HG03135 (cell line): ENCODE results near the gene WLS.

Experiments
- ATAC-seq: cut with Tn5 transposase; IDR thresholded peaks from one replicate; pipeline ENCODE4 v1.9.1; 2021; ENCODE audit warnings: mild to moderate bottlenecking, moderate library complexity; ENCODE audit not compliant: unreplicated experiment

The WLS gene

DNA sequence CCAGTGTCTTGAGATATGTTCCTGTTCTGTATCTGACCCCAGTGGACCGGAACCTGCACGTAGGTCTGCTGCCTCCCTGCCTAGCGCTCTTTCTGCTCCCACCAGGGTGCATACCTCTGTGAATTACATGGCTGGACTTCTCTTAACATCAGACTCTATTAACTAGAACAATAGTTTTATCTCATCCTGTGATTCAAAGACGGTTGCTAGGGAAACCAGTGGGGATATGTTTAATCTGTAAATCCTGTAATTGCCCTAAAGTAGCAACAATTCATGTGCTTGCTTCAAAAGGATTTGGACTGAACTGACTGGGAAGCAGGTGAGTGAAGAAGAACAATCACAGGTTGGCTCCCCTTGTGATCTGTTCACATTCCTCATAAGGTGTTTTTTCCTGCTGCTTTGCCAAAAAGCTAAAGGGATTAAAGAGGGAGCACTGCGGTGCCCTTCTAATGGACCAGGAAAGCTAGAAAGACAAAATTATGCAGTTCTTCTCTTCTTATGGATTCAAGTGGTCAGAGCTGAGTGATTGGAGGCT is 129.2 kb downstream of the WLS start:
- no peak for ATAC-seq

DNA sequence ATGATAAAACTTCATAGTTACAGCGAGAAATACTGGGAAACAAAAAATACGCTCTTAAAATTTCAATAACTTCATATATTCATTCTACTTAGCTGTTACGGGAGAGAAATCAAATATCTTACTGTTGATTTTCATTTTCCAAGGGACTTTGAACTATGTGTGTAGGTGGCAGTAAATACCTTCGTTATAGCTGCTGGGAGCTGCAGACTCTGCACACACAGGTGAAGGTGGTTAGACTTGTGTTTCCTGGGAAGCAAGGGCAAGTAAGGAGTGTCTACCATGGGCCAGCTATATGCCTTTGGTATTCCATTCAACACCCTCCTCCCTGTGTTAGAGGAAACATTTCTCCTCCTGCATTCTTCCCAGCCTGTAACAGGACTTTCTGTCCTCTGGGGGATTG is 130.5 kb downstream of the WLS start:
- ATAC-seq = no peak

DNA sequence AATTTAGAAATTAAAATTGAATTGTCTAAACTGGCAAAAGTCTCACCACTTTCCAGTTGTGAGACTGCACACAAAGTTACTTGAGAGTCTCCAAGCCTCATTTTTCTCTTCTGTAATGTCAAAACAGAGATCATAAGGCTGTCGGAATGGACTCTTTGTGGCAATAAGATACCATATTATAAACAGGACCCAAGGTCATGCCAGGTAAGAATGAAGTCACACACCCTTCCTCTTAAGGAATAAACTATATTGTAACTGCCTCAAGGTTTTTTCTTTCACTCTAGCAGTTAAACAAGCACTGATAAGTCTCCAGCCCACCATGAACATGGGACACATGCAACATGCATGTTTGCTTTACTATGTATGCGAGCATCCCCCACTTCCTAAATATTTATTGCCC is 131.8 kb downstream of the WLS start:
- ATAC-seq = no peak

DNA sequence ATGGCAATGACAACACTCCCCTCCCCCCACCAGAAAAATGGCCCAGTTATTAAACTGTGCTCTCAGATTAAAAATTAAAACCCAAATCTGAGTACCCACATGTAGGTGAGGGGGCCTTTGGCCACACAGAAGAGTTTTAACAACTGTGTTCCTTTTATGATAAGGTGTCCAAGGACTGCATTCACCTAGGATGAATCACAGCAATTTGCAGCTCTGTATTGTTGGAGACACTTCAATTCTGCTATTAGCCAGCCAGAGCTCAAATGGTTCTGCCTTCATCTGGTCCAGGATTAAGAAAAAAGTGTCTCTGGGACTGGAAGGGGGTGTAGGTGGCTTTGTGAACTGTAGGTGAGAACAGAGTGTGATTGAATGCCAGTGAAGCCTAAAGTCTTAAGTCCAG is 138.6 kb downstream of the WLS start:
- ATAC-seq = no peak

DNA sequence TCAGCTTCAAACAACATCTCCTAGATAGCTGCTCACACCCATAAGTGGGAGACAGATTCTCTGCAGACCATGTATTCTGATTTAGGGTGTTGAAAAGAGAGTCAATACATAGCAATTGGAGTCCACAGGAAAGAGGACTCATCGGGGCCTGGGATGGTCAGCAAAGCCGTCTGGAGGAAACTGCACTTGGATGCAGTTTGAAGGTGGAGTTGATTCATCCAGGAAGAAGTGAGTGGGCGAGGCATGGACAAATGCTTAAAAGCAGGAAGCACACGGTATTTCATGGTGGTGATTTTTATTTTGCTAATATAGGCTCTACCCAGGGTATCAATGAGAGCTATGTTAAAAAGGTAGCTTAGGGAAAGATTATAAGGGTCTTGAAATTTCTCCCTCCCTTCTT is 145.1 kb downstream of the WLS start:
- no peak for ATAC-seq

DNA sequence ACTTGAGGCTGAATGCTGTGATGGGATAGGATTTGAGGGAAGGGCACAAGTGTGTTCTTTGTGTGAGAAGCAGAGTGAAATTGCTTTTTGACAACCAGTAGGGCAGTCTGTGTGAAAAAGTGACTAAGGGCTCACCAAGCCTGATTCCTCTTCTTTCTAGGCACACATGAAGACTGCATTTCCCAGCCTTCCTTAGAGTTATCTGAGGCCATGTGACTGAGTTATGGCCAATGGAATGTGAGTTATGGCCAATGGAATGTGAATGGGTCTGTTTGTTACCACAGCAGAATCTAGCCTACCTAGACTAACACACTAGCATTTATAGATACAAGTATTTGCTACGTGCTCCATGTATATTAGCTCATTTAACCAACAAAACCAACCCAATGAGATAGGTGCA is 146.6 kb downstream of the WLS start:
- ATAC-seq = no peak

DNA sequence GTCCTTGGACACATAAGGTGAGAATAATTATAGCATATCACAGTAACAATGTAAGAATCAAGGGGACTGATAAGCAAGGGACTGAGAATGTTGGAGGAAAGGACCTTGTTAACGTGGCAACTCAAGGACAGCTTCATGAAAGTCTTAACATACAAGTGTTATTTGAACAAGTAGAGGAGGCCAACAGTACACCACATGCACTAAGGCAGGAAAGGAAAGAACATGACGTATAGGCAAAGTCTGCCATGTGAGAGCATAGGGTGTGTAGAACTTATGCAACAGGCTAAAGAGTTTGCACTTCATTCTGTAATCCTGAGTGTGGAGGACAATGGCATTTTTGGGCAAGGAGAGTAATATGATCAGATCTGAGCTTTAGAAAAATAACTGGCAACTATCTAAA is 148.6 kb downstream of the WLS start:
- ATAC-seq = no peak

DNA sequence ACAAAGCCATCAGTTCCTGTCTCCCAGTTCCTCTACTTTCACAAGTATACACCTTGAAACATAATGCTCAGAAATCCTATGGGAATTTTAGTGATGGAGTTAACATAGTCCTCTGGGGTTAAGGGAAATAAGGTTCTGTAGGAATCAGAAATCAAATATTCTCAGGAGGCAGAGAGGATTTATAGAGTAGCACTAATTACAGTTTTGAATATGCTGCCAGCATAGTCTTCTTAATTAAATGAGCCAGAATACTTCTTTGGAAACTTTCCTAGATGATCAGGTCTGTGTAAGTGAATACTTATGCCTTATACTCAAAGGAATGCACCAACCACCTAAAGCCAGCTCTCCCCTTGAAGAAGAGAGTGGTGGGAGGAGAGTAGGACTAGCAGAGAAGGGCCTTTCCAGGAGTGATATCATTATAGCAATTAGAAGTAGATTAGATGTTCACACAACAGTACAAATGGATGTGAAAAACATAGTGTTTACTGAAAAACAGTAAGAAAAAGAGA is 150.5 kb downstream of the WLS start:
- ATAC-seq = no peak

DNA sequence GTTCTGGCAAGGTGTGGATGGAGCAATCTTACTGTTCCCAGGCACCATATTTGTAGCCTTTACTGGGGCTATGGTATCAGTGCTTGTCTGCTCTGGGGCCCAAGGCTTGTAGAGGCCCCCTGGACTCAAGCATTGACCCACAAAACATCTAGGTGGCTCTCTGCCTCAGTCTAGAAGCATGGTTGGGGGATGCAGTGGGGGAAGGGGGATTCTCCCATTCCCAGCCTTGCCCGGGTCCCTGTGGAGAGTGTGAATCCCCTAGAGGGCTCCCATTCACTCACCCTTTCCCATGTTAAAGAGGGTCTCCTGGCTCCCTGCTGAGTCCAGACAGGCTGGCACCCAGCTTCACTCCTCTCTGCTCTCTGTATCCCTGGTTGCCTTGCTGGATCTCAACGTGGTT is 153.7 kb downstream of the WLS start:
- no peak for ATAC-seq
